MV-4-11 (cell line): Measurements from ENCODE around the gene DES.
"Not testable (repeated sequence)": the region's sequence is repeated elsewhere in the genome, so short reads cannot be mapped to it uniquely, and the experiment has no call there.

Experiments used
- DNase-seq: peaks from one replicate; lab custom pipeline; 2025; lab: John Stamatoyannopoulos, UW

The DES gene

GRCh38 chr2:219399716-219400478, 18.3 kb upstream of the DES start:
- no peak for DNase-seq

- DNase-seq, result no peak
Measured at GRCh38 chr2:219400562-219400961, 17.6 kb upstream of the DES start.

- peak; percentile 51 for DNase-seq
Measured at GRCh38 chr2:219401606-219402005, 16.6 kb upstream of the DES start.

GRCh38 chr2:219402665-219403515, 15.3 kb upstream of the DES start:
- peak; percentile 67 for DNase-seq

GRCh38 chr2:219403861-219404260, 14.3 kb upstream of the DES start:
- no peak for DNase-seq

GRCh38 chr2:219404291-219404910, 13.8 kb upstream of the DES start:
- DNase-seq, result no peak

GRCh38 chr2:219404954-219405353, 13.2 kb upstream of the DES start:
- DNase-seq, result no peak

GRCh38 chr2:219405451-219405850, 12.7 kb upstream of the DES start:
- no peak for DNase-seq

GRCh38 chr2:219405958-219406860, 12.0 kb upstream of the DES start:
- DNase-seq, result no peak

- DNase-seq, result no peak
Measured at GRCh38 chr2:219406861-219407230, 11.3 kb upstream of the DES start.

GRCh38 chr2:219407343-219407742, 10.8 kb upstream of the DES start:
- not testable (repeated sequence) for DNase-seq

GRCh38 chr2:219408204-219408603, 10.0 kb upstream of the DES start:
- no peak for DNase-seq

- DNase-seq, result no peak
Measured at GRCh38 chr2:219408631-219409030, 9.5 kb upstream of the DES start.

GRCh38 chr2:219409619-219410018, 8.6 kb upstream of the DES start:
- DNase-seq, result no peak

- DNase-seq, result no peak
Measured at GRCh38 chr2:219410390-219410789, 7.8 kb upstream of the DES start.

- DNase-seq, result no peak
Measured at GRCh38 chr2:219414857-219415256, 3.3 kb upstream of the DES start.

- no peak for DNase-seq
Measured at GRCh38 chr2:219415580-219416234, 2.5 kb upstream of the DES start.

- no peak for DNase-seq
Measured at GRCh38 chr2:219416235-219416602, 2.0 kb upstream of the DES start.

- no peak for DNase-seq
Measured at GRCh38 chr2:219416938-219417337, 1.2 kb upstream of the DES start.

- DNase-seq, result no peak
Measured at GRCh38 chr2:219417374-219417773, 803 bp upstream of the DES start.

- no peak for DNase-seq
Measured at GRCh38 chr2:219419012-219419324, 791 bp downstream of the DES start.
